ENCODE data around the gene RTBDN.
"Not testable (repeated sequence)": the region's sequence is repeated elsewhere in the genome, so short reads cannot be mapped to it uniquely, and the experiment has no call there.

The RTBDN gene

GRCh38 chr19:12817810-12818209, 16.6 kb downstream of the RTBDN start:
- DNase-seq (ENCODE audit: low spot score): not testable (repeated sequence)

- not testable (repeated sequence) for DNase-seq (ENCODE audit: low spot score)
Observed at GRCh38 chr19:12817188-12817587, 17.2 kb downstream of the RTBDN start.

- DNase-seq (ENCODE audit: low spot score): no peak
Observed at GRCh38 chr19:12815088-12815487, 19.3 kb downstream of the RTBDN start.

- peak; percentile 92 for DNase-seq (ENCODE audit: low spot score)
Observed at GRCh38 chr19:12806242-12807081, 27.9 kb downstream of the RTBDN start, which contains the start of gene RNASEH2A. Gene RNASEH2A, plus strand, starts transcription at chr19:12806584. Its CDS starts 90 bp downstream, at chr19:12806674.

GRCh38 chr19:12804051-12804450, 30.3 kb downstream of the RTBDN start:
- DNase-seq (ENCODE audit: low spot score): no peak

GRCh38 chr19:12802267-12803106, 31.9 kb downstream of the RTBDN start:
- DNase-seq (ENCODE audit: low spot score): no peak

GRCh38 chr19:12801466-12802266, 32.7 kb downstream of the RTBDN start, which contains the start of the genes PRDX2 and THSD8:
Gene PRDX2, minus strand, starts transcription at chr19:12801800. Its CDS starts 539 bp downstream, at chr19:12801261.
Gene THSD8, plus strand, starts transcription at chr19:12802069. Its CDS starts 3 bp downstream, at chr19:12802072.
- peak; percentile 87 for DNase-seq (ENCODE audit: low spot score)

GRCh38 chr19:12800923-12801465, 33.4 kb downstream of the RTBDN start:
- DNase-seq (ENCODE audit: low spot score): no peak

GRCh38 chr19:12800466-12800770, 34.0 kb downstream of the RTBDN start:
- no peak for DNase-seq (ENCODE audit: low spot score)

GRCh38 chr19:12799742-12800465, 34.5 kb downstream of the RTBDN start:
- no peak for DNase-seq (ENCODE audit: low spot score)

- not testable (repeated sequence) for DNase-seq (ENCODE audit: low spot score)
Observed at GRCh38 chr19:12797607-12798006, 36.8 kb downstream of the RTBDN start.

GRCh38 chr19:12797141-12797587, 37.2 kb downstream of the RTBDN start:
- no peak for DNase-seq (ENCODE audit: low spot score)

- DNase-seq (ENCODE audit: low spot score): peak; percentile 86
Observed at GRCh38 chr19:12796146-12797071, 38.0 kb downstream of the RTBDN start.

GRCh38 chr19:12794971-12795381, 39.4 kb downstream of the RTBDN start:
- DNase-seq (ENCODE audit: low spot score): no peak

GRCh38 chr19:12794196-12794941, 40.0 kb downstream of the RTBDN start:
- no peak for DNase-seq (ENCODE audit: low spot score)

- peak; percentile 94 for DNase-seq (ENCODE audit: low spot score)
Observed at GRCh38 chr19:12793290-12794195, 40.8 kb downstream of the RTBDN start.

GRCh38 chr19:12792853-12793289, 41.5 kb downstream of the RTBDN start:
- DNase-seq (ENCODE audit: low spot score): no peak

Data from RKO (cell line).